Stimulated activated CD4-positive, alpha-beta T cell treated with anti-CD3 and anti-CD28 coated beads, TNF-alpha, amount 100 ng/mL, for 1 hour (primary cell): ENCODE results near the gene TNFRSF1B.

Source experiments
- DNase-seq, 3 donors: peaks; one replicate each; pipeline ENCODE4 v3.0.0-alpha.2; 2020; ENCODE audit warnings: low read depth in 3 of 3, low spot score in 1 of 3

Gene TNFRSF1B

GRCh38 chr1:12189328-12189682, 22.5 kb downstream of the TNFRSF1B start:
- no peak for DNase-seq

- DNase-seq: no peak
Measured at GRCh38 chr1:12191242-12192032, 24.6 kb downstream of the TNFRSF1B start.

- DNase-seq: no peak
Measured at GRCh38 chr1:12194666-12195216, 27.9 kb downstream of the TNFRSF1B start.

GRCh38 chr1:12195416-12195815, 28.6 kb downstream of the TNFRSF1B start:
- DNase-seq: no peak

DNA sequence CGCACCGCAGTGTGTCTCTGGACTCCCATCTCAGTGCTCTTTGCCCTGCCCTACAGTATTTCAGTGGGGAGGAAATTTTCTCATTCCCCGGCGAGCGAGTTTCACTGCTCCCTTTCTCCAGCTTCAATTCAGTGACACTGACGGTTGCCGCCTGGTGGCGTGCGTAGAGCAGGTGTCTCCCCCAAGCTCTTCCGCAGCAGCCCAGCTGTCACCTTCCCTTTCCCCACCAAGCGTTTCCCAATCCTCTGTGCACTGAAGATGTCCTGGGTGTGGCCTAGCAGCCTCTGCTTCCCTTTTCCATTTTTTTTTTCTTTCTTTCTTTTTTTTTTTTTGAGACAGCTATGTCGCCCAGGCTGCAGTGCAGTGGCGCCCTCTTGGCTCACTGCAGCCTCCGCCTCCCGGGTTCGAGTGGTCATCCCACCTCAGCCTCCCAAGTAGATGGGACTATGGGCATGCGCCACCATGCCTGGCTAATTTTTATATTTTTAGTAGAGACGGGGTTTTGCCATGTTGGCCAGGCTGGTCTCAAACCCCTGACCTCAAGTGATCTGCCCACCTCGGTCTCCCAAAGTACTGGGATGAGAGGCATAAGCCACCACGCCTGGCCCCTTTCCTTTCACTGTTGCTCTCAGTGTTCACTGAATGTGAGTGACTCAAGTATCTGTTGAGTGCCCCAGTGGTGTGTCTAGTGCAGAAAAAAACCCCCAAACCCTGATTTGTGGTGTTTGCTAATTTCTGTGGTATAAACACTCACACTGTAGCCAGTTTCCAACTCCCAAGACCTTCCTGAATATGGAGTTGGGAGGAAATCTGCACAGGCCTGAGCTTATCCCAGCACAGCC, 30.1 kb downstream of the TNFRSF1B start:
- DNase-seq: no peak

GRCh38 chr1:12197483-12197880, 30.7 kb downstream of the TNFRSF1B start:
- DNase-seq: no peak

GRCh38 chr1:12200208-12200607, 33.4 kb downstream of the TNFRSF1B start:
- no peak for DNase-seq

DNA sequence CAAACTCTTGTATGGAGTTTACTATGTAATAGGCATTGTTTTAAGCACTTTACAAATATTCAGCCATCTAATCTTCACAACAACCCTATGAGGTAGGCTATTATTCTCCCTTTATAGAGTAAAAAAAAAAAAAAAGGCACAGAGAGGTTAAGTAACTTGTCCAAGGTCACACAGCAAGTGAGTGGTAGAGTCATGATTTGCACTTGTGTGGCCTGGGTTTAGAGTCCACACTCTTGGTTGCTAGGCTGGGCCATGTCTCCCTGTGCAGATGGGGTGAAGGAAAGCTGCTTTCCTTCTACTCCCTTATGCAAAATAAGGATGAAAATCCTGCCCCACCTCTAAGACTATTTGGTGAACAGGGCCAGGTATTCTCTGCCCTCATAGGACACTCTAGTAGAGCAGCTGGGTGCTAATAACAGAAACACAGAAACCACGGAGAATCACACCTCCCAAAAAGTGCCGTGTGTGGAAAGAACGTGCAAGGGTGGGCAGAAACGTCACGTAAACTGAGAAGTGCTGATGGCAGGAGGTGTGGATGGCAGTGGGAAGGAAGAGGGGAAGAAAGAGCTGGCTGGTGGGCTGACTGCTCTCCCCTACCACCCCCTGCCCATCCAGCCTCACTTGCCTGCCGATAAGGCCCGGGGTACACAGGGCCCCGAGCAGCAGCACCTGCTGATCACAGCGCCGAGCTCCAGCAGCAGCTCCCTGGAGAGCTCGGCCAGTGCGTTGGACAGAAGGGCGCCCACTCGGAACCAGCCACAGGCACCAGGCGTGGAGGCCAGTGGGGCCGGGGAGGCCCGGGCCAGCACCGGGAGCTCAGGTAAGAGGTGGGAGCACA, 34.8 kb downstream of the TNFRSF1B start:
- DNase-seq: no peak

DNA sequence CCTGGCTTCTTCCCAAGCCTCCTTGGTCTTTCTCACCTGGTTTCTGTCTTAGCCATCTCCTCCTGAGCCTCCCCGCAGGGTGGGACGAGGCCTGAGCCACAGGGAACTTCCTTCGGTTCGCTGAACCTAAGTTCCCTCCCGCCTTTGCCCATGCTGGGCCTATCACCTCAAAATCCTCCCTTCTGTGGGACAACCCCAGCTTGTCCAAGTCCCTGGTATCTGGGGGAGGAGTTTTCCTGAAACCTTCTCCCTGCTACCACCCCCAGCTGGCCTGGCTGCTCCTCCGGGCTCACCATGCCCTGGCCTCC, 35.4 kb downstream of the TNFRSF1B start:
- DNase-seq: no peak

DNA sequence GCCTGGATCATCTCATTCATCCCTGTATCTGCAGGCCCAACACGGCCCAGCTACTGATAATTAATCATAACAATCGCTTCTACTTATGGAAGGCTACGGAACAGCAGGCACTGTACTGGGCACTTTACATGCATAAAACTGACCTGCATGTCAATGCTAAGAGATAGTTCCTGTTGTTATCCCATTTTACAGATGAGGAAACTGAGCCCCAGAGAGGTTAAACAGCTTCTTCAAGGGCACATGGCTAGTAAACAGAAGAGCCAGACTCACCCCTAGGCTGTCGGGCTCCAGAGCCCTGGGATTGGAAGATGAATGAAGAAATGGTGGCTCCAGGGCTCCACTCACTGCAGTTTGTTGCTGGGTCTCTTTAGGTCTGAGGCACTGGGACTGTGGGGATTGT, 35.8 kb downstream of the TNFRSF1B start:
- DNase-seq: no peak

- no peak for DNase-seq
Measured at GRCh38 chr1:12203216-12204007, 36.6 kb downstream of the TNFRSF1B start.

- peak in 1 of 3 donors; percentile 22 for DNase-seq
Measured at GRCh38 chr1:12204140-12204539, 37.3 kb downstream of the TNFRSF1B start.

DNA sequence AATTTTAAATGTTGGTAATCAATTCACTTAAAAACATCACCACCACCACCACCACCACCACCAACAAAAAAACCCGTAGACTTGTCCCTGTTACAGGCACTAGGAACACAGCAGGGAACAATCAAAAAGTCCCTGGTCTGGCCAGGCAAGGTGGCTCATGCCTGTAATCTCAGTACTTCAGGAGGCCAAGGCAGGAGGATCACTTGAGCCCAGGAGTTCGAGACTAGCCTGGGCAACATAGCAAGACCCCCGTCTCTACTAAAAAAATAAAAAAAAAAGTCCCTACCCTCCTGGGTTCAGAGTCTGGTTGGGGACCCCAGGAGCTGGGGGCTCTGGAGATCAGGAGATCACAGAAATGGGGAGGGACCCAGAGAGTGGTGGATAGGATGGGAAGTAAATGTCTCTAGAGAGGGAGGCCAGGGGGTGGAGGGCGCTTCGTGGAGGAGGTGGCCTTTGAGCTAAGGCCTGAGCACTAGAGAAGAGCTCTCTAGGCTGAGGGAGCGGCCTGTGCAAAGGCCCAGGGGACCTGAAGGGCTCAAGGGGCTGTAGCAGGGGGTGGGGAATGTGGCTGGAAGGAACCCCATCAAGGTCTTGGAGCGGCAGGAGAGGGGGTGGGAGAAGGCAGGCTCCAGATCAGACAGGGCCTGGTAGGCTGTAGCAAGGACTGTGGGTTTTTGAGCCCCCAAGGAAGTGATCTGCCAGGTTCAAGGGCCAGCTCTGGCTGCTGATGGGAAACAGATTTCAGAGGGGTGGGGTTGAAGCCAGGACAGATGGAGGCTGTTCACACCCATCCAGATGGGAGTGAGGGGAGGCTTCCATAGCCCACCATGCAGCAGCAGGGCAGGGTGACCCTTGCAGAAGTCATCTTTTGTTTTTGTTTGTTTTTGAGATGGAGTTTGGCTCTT, 38.2 kb downstream of the TNFRSF1B start:
- DNase-seq: no peak

DNA sequence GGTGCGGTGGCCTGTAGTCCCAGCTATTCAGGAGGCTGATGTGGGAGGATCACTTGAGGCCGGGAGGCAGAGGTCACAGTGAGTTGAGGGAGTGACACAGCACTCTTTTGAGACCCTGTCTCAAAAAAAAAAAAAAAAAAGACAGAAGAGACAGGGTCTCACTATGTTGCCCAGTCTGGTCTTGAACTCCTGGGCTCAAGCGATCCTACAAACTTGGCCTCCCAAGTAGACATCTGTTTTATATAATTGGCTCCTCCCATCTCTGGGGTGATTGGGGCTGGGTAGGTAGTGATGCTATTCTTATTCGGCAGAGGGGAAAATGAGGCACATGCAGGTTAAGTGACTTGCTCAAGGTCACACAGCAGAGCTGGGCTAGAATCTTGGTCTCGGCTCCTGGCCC, 39.4 kb downstream of the TNFRSF1B start:
- DNase-seq: no peak

GRCh38 chr1:12206792-12207424, 40.1 kb downstream of the TNFRSF1B start:
- no peak for DNase-seq

GRCh38 chr1:12208271-12208670, 41.5 kb downstream of the TNFRSF1B start:
- no peak for DNase-seq

DNA sequence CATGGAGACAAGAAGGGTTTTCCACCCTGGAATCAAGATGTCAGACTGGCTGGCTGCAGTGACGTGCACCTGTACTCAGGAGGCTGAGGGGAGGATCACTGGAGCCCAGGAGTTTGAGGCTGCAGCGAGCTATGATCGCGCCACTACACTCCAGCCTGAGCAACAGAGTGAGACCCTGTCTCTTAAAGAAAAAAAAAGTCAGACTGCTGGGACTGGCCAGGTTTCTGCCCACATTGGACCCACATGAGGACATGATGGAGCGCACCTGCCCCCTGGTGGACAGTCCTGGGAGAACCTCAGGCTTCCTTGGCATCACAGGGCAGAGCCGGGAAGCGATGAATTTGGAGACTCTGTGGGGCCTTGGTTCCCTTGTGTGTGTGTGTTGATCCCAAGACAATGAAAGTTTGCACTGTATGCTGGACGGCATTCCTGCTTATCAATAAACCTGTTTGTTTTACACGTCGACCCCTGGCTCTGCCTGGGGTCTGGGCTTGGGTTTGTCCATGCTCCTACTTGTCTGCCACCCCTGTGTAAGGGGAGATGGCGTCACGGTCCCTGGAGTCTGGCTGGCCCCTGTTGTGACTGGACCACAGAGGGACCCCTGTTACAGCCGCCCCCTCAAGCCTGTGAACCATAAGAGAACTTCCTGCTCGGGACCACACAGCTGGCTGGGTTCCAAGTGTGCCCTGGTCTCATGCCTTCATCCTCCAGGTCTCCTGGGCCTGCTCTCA, 42.1 kb downstream of the TNFRSF1B start:
- peak; percentile 59 to 91 (median 73) for DNase-seq

GRCh38 chr1:12209495-12209832, 42.7 kb downstream of the TNFRSF1B start:
- DNase-seq: no peak
